ENCODE results near the gene APEH. TPM values are rescaled to one million over a fixed set of nuclear protein-coding genes. Genes with fewer than 3 reads are reported as not detected.
"Not testable (repeated sequence)": the region's sequence is repeated elsewhere in the genome, so short reads cannot be mapped to it uniquely, and the experiment has no call there.

Gene APEH
- polyA plus RNA-seq, 4 donors: 66.2 to 87.8 (median 81.9) TPM

DNA sequence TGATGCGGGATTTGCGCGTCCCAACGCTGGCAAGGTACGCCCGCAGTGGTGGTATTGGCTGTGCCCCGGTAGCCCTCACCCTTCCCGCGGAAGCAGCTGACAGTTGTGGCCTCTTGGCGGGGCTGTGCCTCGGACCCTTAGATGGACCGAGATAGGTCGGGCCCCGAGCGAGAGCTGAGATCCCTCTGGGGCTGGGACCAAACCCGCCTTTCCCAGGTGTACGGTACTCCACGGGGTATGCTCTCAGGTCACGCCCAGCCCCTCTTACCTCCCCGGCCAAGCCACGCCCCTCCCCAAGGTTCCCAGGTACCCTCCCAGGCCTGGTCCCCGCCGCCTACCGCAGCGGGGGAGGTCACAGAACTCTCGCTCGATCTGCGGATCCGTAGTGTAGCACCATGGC lies 12.2 kb downstream of the APEH start:
- FAIRE-seq; H3K27me3 ChIP-seq (ENCODE audit: control insufficient read depth in 3 of 3, insufficient read depth in 3 of 3, low read length in 3 of 3); H3K9me3 ChIP-seq (ENCODE audit: control insufficient read depth in 2 of 2, insufficient read depth in 1 of 2, low read depth in 1 of 2, low read length in 1 of 2): not testable (repeated sequence)
- Histone ChIP-seq H3K27ac (ENCODE audit: low read depth in 1 of 3, low read length in 2 of 3) (peak overlapping the region in 2 of 3 donors; percentile 36 to 85), H3K4me1 (ENCODE audit: control insufficient read depth in 3 of 3, insufficient read depth in 2 of 3, low read depth in 1 of 3, low read length in 2 of 3) (peaks cover 0 to 30% (median 2%) of the 10 kb centered on the region in 3 donors), H3K4me3 (ENCODE audit: low read depth in 1 of 3, low read length in 3 of 3) (peak overlapping the region in 2 of 3 donors; percentile 44 to 66), H3K36me3 (ENCODE audit: control insufficient read depth in 3 of 3, insufficient read depth in 2 of 3, low read depth in 1 of 3, low read length in 3 of 3) (peaks cover 6 to 45% (median 11%) of the 10 kb centered on the region in 3 donors)
- WGBS, 3 donors: 2 to 5% (median 3%) methylated on average over 20 to 25 of the region's 29 CpGs
- DNase-seq: peak; percentile 63 to 84

DNA sequence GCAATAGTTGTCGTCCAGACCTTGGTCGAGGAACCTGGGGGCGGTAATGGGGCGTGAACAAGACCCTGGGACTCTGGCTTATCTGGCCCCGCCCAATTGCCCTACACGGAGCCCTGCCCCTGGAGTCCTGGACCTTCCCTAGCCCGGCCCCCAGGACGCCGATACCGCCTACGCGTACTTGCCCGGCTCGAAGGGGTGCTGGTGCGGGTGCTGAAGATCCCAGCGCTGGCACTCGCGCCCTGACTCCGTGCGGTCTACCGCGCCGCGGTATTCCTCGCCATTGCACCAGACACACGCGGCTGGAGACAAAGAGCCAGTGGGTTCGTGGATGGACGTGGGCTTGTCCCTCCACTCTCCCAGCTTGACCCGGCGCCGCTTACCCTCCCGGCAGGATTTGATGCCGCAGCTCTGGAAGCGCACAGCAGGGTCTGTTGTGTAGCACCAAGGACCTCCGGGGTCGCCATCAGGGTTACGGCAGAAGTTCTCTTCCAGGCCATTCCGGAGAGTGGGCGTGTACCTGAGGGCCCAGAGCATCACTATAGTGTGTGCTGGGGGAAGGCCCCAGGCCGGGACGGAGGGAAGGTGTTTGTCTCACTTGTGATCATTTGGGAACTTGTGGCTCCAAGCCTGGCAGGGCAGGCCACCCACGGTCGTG lies 12.7 kb downstream of the APEH start:
- Histone ChIP-seq H3K36me3 (ENCODE audit: control insufficient read depth in 3 of 3, insufficient read depth in 2 of 3, low read depth in 1 of 3, low read length in 3 of 3) (peaks cover 6 to 42% (median 11%) of the 10 kb centered on the region in 3 donors), H3K4me1 (ENCODE audit: control insufficient read depth in 3 of 3, insufficient read depth in 2 of 3, low read depth in 1 of 3, low read length in 2 of 3) (peaks cover 0 to 30% (median 2%) of the 10 kb centered on the region in 3 donors), H3K27ac (ENCODE audit: low read depth in 1 of 3, low read length in 2 of 3) (peak overlapping the region; percentile 39 to 85 (median 62)), H3K4me3 (ENCODE audit: low read depth in 1 of 3, low read length in 3 of 3) (peak overlapping the region in 2 of 3 donors; percentile 44 to 66)
- FAIRE-seq; H3K27me3 ChIP-seq (ENCODE audit: control insufficient read depth in 3 of 3, insufficient read depth in 3 of 3, low read length in 3 of 3); H3K9me3 ChIP-seq (ENCODE audit: control insufficient read depth in 2 of 2, insufficient read depth in 1 of 2, low read depth in 1 of 2, low read length in 1 of 2): not testable (repeated sequence)
- peak; percentile 90 to 93 for DNase-seq
- WGBS, 3 donors: 5 to 12% (median 11%) methylated on average over 33 to 44 of the region's 44 CpGs

DNA sequence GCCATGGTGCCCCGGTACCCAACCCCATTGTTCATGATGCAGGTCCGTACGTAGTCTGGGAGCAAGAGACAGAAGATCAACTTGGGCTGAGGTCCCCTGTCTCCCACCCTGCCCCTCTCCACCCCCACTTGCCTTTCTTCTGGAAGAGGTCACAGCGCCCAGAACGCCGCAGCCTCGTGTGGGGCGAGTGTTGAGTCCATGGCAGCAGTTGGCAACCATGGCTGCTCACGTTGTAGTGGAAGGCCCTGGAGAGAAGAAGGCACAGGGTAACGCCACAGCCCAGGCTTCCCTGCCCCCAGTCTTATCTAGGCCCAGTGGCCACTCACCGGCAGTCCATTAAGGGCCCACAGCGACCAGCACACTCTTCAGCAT lies 13.3 kb downstream of the APEH start:
- DNase-seq; H3K27me3 ChIP-seq (ENCODE audit: control insufficient read depth in 3 of 3, insufficient read depth in 3 of 3, low read length in 3 of 3); H3K9me3 ChIP-seq (ENCODE audit: control insufficient read depth in 2 of 2, insufficient read depth in 1 of 2, low read depth in 1 of 2, low read length in 1 of 2); FAIRE-seq: not testable (repeated sequence)
- peak overlapping the region in 1 of 3 donors; percentile 85 for H3K27ac ChIP-seq (ENCODE audit: low read depth in 1 of 3, low read length in 2 of 3)
- H3K4me1 ChIP-seq (ENCODE audit: control insufficient read depth in 3 of 3, insufficient read depth in 2 of 3, low read depth in 1 of 3, low read length in 2 of 3): peaks cover 0 to 30% (median 2%) of the 10 kb centered on the region in 3 donors
- 78 to 91% (median 89%) methylated on average over 9 to 12 of the region's 12 CpGs for WGBS, 3 donors
- peaks cover 5 to 37% (median 10%) of the 10 kb centered on the region in 3 donors for H3K36me3 ChIP-seq (ENCODE audit: control insufficient read depth in 3 of 3, insufficient read depth in 2 of 3, low read depth in 1 of 3, low read length in 3 of 3)
- H3K4me3 ChIP-seq (ENCODE audit: low read depth in 1 of 3, low read length in 3 of 3): peak overlapping the region in 1 of 3 donors; percentile 66

DNA sequence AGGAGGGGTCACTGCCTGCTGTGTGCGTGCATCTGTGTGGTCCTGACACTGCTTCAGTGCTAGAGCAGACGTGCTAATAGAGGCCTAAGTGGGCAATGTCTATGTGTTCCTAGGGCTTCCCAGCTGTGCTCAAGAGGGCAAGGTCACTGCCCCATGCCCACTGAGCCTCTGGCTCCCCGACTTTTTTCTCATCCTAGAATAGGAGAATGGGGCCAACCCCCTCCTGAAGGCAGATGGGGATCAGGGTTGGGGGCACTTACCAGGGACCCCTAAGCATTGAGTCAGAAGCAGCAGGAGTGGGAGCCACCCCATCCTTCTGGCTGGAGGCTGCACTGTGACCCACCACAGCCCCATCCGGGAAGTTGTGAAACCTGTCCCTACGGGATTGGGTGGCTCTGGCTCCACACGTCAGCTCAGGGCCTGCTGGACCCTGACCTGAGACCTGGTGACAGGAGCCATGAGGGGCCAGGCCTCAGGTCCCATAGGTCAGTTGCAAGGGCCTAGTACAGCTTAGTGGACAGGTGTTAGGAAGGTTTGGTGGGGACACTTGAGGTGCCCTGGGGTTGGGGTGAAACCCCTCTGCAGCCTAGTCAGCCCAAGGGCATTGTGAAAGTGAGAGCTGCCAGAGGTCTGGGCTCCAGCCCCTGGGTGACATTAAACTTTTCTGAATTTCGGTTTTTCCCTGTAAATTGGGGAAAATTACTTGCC lies 14.3 kb downstream of the APEH start:
- peak overlapping the region in 2 of 3 donors; percentile 76 to 93 for H3K4me3 ChIP-seq (ENCODE audit: low read depth in 1 of 3, low read length in 3 of 3)
- WGBS, 3 donors: 46 to 67% (median 51%) methylated on average over 4 to 7 of the region's 7 CpGs
- H3K27ac ChIP-seq (ENCODE audit: low read depth in 1 of 3, low read length in 2 of 3): peak overlapping the region; percentile 66 to 96 (median 87)
- DNase-seq: peak; percentile 32 to 78
- not testable (repeated sequence) for FAIRE-seq; H3K9me3 ChIP-seq (ENCODE audit: control insufficient read depth in 2 of 2, insufficient read depth in 1 of 2, low read depth in 1 of 2, low read length in 1 of 2); H3K27me3 ChIP-seq (ENCODE audit: control insufficient read depth in 3 of 3, insufficient read depth in 3 of 3, low read length in 3 of 3)
- H3K4me1 ChIP-seq (ENCODE audit: control insufficient read depth in 3 of 3, insufficient read depth in 2 of 3, low read depth in 1 of 3, low read length in 2 of 3): peaks cover 0 to 30% (median 2%) of the 10 kb centered on the region in 3 donors
- peaks cover 0 to 26% (median 2%) of the 10 kb centered on the region in 3 donors for H3K36me3 ChIP-seq (ENCODE audit: control insufficient read depth in 3 of 3, insufficient read depth in 2 of 3, low read depth in 1 of 3, low read length in 3 of 3)

DNA sequence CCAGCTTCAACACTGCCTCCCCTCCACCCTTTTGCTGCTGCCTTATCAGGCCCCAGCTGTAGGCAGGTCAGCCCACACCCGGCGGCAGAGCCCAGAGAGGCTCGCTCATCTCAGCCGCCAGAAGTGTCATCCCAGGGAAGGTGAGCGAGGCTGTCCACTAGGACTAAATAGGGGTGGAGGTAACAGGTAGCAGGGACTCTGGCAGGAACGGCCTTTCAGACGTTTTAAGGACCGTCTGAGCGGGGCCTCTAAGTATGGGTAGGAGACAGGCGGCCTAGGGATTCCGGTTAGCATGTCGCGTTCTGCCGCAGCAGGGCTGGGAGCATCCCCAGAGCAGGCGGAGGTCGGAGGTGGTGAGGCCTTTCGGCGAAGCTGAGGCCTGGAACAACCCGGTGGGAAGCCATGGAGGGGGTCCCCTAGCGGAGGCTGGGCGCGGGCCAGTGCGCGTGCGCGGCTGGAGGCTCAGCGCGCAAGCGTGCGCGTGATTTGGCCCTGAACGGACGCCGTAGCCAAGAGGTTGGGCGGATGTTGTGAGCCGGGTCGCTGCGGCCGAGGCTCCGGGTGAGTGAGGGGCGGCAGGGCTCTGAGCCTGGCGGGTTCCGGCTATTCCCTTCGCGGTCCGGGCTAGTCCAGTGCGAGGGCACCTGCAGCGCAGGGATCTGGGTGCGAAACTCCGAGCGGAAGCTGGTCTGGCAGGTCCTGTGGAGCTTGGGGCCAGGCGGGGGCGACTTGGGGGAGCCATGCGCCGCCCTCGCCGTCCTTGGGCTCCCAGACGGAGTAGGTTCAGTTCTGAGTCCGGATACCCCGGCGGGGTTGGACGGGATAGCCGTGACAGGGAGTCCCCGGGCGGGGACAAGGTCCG lies 15.1 kb downstream of the APEH start, which contains the start of the genes MST1 and RNF123:
MST1 (minus strand) TSS at position 429 of the 862 bp plus-strand sequence. CDS start 783 bp downstream, outside the sequence.
RNF123 (plus strand) TSS at position 512 of the 862 bp plus-strand sequence. CDS start 1,609 bp downstream, outside the sequence.
- peak; percentile 85 to 96 for DNase-seq
- no peaks in the 10 kb centered on the region for H3K9me3 ChIP-seq (ENCODE audit: control insufficient read depth in 2 of 2, insufficient read depth in 1 of 2, low read depth in 1 of 2, low read length in 1 of 2)
- FAIRE-seq: no peak
- H3K4me3 ChIP-seq (ENCODE audit: low read depth in 1 of 3, low read length in 3 of 3): peak within 1 kb of the TSS; percentile 76 to 93 (median 90)
- peak within 1 kb of the TSS; percentile 66 to 96 (median 87) for H3K27ac ChIP-seq (ENCODE audit: low read depth in 1 of 3, low read length in 2 of 3)
- H3K27me3 ChIP-seq (ENCODE audit: control insufficient read depth in 3 of 3, insufficient read depth in 3 of 3, low read length in 3 of 3): no peaks in the 10 kb centered on the region
- peaks cover 0 to 20% (median 0%) of the 10 kb centered on the region in 3 donors for H3K36me3 ChIP-seq (ENCODE audit: control insufficient read depth in 3 of 3, insufficient read depth in 2 of 3, low read depth in 1 of 3, low read length in 3 of 3)
- H3K4me1 ChIP-seq (ENCODE audit: control insufficient read depth in 3 of 3, insufficient read depth in 2 of 3, low read depth in 1 of 3, low read length in 2 of 3): peaks cover 0 to 30% (median 2%) of the 10 kb centered on the region in 3 donors
- 1 to 3% (median 2%) methylated on average over 46 to 66 of the region's 66 CpGs for WGBS, 3 donors

DNA sequence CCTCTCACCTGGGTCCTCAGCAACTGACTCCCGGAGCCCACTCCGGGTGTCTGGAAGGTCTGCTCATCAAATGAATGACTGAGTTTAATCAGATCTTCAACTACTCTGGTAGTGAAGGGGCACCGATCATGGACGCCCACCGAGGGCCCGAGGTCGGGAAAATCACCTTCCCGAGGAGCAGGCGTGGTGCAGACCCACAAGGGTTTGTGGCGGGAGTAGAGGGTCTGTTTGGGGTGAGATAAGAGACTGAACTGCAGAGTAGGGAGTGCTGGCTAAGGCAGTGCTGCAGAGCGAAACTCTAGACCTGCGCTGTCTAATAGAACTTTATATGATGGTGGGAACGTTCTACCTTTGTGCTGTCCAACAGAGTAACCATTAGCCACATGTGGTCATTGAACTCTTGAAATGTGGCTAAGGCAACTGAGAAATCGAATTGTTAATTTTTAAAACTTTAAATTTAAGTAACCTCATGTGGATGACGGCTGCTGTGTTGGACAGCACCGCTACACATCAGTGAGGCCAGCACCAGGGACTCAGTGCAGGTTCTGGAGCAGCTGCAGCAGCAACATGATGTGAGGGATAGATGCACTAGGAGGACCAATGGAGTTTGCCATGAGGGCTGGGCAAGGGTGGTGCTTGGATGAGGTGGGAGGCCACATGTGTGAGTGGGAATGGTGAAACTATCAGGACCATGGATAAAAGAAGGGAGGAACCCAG lies 15.9 kb downstream of the APEH start:
- not testable (repeated sequence) for FAIRE-seq

DNA sequence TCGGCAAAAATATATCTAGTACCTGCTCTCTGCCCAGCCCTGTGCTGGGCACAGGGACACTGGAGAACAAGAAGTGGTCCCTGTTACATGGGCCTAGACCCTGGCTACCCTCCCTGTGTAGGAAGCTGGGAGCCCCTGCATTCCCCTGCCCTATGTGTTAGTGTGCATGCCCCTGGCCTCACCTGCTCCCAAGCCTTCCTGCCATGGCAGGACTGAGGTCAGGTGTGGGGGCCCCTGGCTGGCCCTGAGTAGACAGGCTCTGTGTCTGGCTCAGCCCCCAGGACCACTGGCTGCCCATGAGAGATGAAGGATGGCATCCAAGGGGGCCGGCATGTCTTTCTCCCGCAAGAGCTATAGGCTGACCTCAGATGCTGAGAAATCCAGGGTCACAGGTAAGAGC lies 16.7 kb downstream of the APEH start:
- not testable (repeated sequence) for H3K27ac ChIP-seq (ENCODE audit: low read depth in 1 of 3, low read length in 2 of 3)
- peak overlapping the region in 2 of 3 donors; percentile 30 to 76 for H3K4me3 ChIP-seq (ENCODE audit: low read depth in 1 of 3, low read length in 3 of 3)

More for the DNA sequence above, 15.9 kb downstream of the APEH start:
- DNase-seq: peak; percentile 20 to 30
- H3K4me1 ChIP-seq (ENCODE audit: control insufficient read depth in 3 of 3, insufficient read depth in 2 of 3, low read depth in 1 of 3, low read length in 2 of 3): peaks cover 0 to 30% (median 2%) of the 10 kb centered on the region in 3 donors
- H3K4me3 ChIP-seq (ENCODE audit: low read depth in 1 of 3, low read length in 3 of 3): peak overlapping the region; percentile 76 to 93 (median 90)
- WGBS, 3 donors: 6 to 8% (median 7%) methylated on average over 16 of the region's 16 CpGs
- peak overlapping the region in 2 of 3 donors; percentile 87 to 96 for H3K27ac ChIP-seq (ENCODE audit: low read depth in 1 of 3, low read length in 2 of 3)
- H3K27me3 ChIP-seq (ENCODE audit: control insufficient read depth in 3 of 3, insufficient read depth in 3 of 3, low read length in 3 of 3); H3K9me3 ChIP-seq (ENCODE audit: control insufficient read depth in 2 of 2, insufficient read depth in 1 of 2, low read depth in 1 of 2, low read length in 1 of 2): not testable (repeated sequence)
- peaks cover 0 to 20% (median 0%) of the 10 kb centered on the region in 3 donors for H3K36me3 ChIP-seq (ENCODE audit: control insufficient read depth in 3 of 3, insufficient read depth in 2 of 3, low read depth in 1 of 3, low read length in 3 of 3)

More for the DNA sequence above, 16.7 kb downstream of the APEH start:
- WGBS, 3 donors: 65 to 95% (median 76%) methylated on average over 3 of the region's 3 CpGs
- peaks cover 0 to 30% (median 2%) of the 10 kb centered on the region in 3 donors for H3K4me1 ChIP-seq (ENCODE audit: control insufficient read depth in 3 of 3, insufficient read depth in 2 of 3, low read depth in 1 of 3, low read length in 2 of 3)
- DNase-seq; H3K27me3 ChIP-seq (ENCODE audit: control insufficient read depth in 3 of 3, insufficient read depth in 3 of 3, low read length in 3 of 3); H3K9me3 ChIP-seq (ENCODE audit: control insufficient read depth in 2 of 2, insufficient read depth in 1 of 2, low read depth in 1 of 2, low read length in 1 of 2); FAIRE-seq: not testable (repeated sequence)
- peaks cover 0 to 19% (median 0%) of the 10 kb centered on the region in 3 donors for H3K36me3 ChIP-seq (ENCODE audit: control insufficient read depth in 3 of 3, insufficient read depth in 2 of 3, low read depth in 1 of 3, low read length in 3 of 3)

Data from small intestine (tissue), 7 donors.